NCI-H1436 treated with DMSO at 0.1 percent for 48 hours (cell line): ENCODE measurements around the gene RBFOX2.
A peak's percentile ranks its signal among the peaks of the same experiment; 100 is the strongest.

Source experiments
- DNase-seq: peaks from one replicate; lab custom pipeline; 2025; lab: John Stamatoyannopoulos, UW

RBFOX2 gene

GRCh38 chr22:35863432-35863831, 165.2 kb downstream of the RBFOX2 start:
- DNase-seq: peak; percentile 7

- DNase-seq: no peak
Observed at GRCh38 chr22:35862697-35863096, 165.9 kb downstream of the RBFOX2 start.

GRCh38 chr22:35861451-35861850, 167.2 kb downstream of the RBFOX2 start:
- no peak for DNase-seq

GRCh38 chr22:35860837-35861236, 167.8 kb downstream of the RBFOX2 start:
- DNase-seq: no peak

GRCh38 chr22:35860087-35860733, 168.4 kb downstream of the RBFOX2 start:
- DNase-seq: no peak

- DNase-seq: no peak
Observed at GRCh38 chr22:35854334-35854733, 174.3 kb downstream of the RBFOX2 start.

GRCh38 chr22:35852076-35852475, 176.5 kb downstream of the RBFOX2 start:
- no peak for DNase-seq

GRCh38 chr22:35850831-35851230, 177.8 kb downstream of the RBFOX2 start:
- no peak for DNase-seq

- DNase-seq: no peak
Observed at GRCh38 chr22:35846804-35847203, 181.8 kb downstream of the RBFOX2 start.

- DNase-seq: no peak
Observed at GRCh38 chr22:35844886-35845285, 183.7 kb downstream of the RBFOX2 start.

- DNase-seq: no peak
Observed at GRCh38 chr22:35842954-35843353, 185.7 kb downstream of the RBFOX2 start.

- no peak for DNase-seq
Observed at GRCh38 chr22:35842519-35842913, 186.1 kb downstream of the RBFOX2 start.

GRCh38 chr22:35841907-35842518, 186.6 kb downstream of the RBFOX2 start:
- no peak for DNase-seq

GRCh38 chr22:35840302-35840739, 188.3 kb downstream of the RBFOX2 start:
- peak; percentile 63 for DNase-seq

GRCh38 chr22:35839841-35840301, 188.8 kb downstream of the RBFOX2 start:
- no peak for DNase-seq

GRCh38 chr22:35838855-35839576, 189.6 kb downstream of the RBFOX2 start:
- no peak for DNase-seq

- no peak for DNase-seq
Observed at GRCh38 chr22:35837101-35837727, 191.4 kb downstream of the RBFOX2 start.

GRCh38 chr22:35835998-35836691, 192.5 kb downstream of the RBFOX2 start:
- no peak for DNase-seq

- no peak for DNase-seq
Observed at GRCh38 chr22:35835267-35835997, 193.2 kb downstream of the RBFOX2 start.

GRCh38 chr22:35834061-35834460, 194.6 kb downstream of the RBFOX2 start:
- no peak for DNase-seq

GRCh38 chr22:35830305-35830704, 198.3 kb downstream of the RBFOX2 start:
- DNase-seq: no peak
